NOMO-1 (cell line): ENCODE data around the gene TMEM245.
"Not testable (repeated sequence)": the region's sequence is repeated elsewhere in the genome, so short reads cannot be mapped to it uniquely, and the experiment has no call there.

ENCODE experiments used
- DNase-seq, 2 experiments: peaks; one replicate each; lab custom pipeline; 2025; ENCODE audit not compliant: unreplicated experiment in 2 of 2; lab: John Stamatoyannopoulos, UW

TMEM245 gene

DNA sequence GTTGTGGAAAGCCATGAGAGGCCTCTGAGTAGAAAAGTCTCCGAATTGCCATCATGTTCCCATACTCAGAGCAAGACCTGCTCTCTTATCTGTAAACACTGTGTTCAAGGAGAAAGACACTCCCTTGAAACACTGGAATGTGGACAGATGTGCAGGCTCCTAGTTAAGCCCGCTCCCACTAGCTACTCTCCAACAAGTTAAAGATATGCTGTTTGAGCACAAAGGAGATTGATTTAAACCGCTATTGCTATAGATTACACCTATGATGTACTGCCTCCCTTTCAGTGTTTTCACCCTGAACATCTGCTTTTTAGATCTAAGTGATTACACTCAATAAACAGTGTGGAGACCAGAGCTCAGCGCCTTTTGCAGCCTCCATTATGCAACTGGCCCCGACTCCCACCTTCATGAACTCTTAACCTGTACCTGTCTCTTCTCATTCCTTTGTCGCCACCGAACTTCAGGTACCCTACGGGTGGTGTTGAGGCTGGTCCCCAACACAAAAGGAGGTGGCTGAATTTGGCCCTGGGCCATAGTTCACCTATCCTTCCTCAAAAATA, 47.5 kb downstream of the TMEM245 start:
- no peak for DNase-seq

DNA sequence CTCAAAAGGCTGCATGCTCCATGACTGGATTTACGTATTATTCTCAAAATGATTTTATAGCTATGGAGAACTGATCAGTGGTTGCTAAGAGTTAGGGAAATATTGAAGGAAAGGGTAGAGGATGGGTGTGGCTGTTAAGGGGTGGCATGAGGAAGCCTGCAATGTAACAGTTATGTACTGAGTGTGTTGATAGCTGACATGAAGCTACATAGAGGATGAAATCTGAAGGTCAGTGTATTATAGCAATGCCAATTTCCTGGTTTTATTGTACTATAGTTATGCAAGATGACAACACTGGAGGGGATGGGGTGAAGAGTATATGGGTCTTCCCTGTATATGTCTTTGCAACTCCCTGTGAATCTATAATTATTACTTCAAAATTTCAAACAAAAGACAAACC, 51.0 kb downstream of the TMEM245 start:
- no peak for DNase-seq

DNA sequence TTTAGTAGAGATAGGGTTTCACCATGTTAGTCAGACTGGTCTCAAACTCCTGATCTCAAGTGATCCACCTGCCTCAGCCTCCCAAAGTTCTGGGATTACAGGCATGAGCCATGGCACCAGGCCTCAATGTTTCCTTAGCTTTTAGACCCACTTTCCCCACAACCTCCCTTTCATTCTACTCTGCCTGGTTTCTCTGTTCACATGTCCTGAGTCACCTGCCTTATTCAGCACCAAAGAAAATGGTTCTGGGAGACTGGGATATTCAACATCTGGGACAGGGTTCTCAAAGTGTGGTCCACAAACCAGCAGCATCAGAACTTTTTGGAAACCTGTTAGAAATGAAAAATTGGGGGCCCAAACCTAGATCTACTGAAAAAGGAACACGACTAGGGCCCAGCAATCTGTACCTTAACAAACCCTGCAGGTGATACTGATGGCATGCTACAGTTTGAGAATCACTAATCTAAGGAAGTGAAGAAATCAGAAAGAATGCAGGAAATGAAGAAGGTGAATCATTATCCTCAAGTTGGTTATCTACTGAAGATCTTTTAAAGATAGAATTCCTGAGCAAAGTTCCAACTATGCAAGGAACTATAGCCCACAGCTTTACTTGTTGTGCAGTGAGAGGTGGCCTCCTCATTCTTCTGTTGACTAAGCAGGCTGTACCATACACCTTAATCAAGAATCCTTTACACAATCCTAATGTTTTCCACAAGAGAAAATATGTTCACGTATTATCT, 54.6 kb downstream of the TMEM245 start:
- no peak for DNase-seq

DNA sequence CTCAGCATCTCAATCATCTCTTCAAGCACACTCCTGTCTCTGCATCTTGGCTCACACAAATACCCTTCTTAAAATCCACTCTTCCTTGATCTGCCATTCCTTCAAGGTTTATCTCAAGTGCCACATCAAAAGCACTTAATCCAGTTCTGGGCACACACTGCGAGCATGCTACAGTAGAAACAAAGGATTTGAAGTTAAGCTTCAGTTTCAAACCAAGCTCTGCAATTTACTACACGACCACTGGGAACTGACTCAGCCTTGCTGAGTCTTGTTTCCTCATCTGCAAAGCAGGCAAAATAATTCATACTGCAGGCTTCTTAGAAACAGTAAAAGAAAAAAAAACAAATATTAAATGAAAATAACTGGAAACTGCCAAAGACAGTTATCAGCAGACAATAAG, 56.0 kb downstream of the TMEM245 start:
- DNase-seq, result no peak

DNA sequence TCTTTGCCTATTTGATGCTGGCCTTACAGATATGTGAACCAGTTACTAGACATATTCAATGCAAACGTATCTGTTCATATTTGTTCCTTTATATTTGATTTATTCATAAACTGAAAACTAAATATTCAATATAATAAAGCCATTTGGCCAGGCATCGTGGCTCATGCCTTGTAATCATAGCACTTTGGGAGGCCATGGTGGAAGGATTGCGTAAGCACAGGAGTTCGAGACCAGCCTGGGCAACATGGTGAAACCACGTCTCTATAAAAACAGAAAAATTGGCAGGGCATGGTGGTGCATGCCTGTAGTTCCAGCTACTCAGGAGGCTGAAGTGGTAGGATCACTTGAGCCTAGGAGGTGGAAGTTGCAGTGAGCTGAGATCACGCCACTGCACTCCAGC, 57.2 kb downstream of the TMEM245 start:
- no peak for DNase-seq

DNA sequence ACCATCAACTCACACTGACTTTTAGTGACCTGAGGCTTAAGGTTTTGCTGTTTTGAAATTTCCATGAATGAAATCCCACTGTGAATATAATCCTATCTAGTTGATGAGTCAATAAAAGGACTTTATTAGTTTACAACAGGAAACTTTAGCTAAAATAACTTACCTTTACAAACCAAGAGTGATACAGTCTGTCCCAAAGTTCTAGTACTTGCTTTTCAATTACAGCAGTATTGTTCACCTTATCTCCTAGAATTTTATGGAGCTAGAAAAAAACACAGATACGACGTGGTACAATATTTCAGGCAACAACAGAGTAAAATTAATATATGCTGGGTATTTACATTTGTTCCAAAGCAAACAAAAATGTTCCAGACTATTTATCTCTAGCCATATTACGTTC, 59.6 kb downstream of the TMEM245 start:
- DNase-seq, result no peak

DNA sequence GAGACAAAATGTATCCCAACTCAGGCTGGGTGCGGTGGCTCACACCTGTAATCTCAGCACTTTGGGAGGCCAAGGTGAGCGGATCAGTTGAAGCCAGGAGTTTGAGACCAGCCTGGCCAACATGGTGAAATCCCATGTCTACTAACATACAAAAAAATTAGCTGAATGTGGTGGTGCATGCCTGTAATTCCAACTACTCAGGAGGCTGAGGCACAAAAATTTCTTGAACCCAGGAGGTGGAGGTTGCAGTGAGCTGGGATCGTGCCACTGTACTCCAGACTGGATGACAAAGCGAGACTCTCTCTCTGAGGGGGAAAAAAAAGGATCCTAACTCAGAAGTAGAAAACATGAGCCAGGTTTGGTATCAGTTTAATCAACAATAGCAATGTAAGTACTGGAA, 66.6 kb downstream of the TMEM245 start:
- not testable (repeated sequence) for DNase-seq

DNA sequence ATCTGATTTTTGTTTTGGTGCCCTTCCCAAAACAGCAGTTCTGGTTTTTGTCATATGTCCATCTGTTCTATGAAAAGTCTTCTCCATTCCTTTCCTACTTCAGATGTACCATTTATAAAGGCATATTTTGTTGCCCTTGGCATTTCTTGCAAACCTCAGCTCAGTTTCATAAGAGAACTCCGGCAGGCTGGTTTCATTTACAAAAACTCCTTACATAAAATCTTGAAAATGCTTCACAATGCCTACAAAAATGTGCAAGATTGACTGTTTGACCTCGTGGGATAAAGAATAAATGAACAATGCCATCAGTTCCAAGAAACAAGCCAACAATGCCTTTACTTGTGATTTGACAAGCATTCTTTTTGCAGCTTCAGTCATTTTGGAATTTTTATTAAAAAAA, 67.3 kb downstream of the TMEM245 start:
- DNase-seq, result no peak

DNA sequence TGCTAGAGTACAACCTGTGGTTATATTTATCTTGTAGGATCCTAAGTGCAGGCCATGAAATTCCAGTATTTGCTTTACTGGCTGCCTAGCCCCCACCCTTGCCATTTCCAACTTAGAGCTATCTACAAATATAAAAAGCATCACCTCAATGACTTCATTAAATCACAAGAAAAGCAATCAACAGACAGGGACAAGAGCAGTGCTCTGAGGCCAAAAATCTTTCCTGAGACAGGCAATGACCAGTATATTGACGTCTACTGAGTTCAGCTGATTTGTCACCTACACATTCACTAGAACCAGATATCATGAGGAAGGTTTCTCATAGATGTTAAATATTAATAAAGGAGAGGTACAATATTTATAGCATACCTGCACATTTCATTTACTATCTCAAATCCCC, 68.0 kb downstream of the TMEM245 start:
- no peak for DNase-seq

DNA sequence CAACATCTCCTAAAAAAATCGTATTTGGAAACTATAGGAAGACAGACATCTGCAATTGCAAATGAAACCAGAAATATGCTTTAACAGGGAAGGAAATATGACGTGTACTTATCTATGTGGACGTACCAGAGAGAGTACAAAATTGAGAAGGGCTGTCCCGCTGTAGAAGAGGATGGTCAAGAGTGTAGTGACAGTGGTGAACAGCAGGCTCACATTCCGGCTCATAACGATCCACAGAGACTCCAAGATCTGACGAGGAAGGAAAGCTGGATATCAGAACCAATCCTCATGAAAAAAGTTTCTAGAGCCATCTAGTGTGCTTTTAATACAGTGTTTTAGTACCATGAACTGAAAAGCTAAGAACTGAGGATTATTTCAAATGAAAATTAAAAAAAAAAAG, 69.3 kb downstream of the TMEM245 start:
- no peak for DNase-seq

DNA sequence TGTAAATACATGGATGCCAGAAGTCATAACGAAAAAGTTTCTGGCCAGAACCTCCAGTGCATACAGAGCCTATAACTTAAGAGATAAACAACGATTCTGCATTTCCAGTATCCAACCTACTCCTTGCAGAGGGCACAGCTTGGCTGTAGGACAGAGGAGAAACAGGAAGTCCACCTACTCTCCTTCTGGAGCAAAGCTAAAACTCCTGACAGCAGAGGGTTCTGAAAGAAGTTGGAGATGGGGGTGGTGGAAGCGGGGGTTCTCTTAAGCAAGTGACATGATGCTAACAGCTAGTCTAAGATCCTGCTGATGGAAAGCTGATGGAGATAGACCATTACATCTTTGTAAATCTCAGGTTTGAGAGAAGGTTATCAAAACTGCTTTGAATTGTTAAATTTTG, 70.9 kb downstream of the TMEM245 start:
- no peak for DNase-seq

DNA sequence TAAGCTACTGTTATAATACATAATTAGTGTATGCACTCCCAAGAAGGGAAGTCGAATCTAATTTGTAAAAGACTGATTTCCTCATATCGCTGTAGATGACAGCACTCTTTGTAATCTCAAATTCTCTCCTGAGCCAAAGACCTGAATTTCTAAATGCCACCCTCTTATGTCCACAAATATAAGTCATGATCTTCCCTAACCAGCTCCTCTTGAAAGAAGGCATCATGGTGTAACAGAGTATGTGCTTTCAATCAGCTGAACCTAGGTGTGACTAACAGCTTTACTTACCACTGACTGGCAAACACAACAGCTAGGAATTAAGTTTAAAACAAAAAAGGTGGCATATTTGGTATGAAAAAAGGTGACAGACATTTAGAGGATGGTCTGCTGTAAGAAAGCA, 72.5 kb downstream of the TMEM245 start:
- DNase-seq, result no peak

DNA sequence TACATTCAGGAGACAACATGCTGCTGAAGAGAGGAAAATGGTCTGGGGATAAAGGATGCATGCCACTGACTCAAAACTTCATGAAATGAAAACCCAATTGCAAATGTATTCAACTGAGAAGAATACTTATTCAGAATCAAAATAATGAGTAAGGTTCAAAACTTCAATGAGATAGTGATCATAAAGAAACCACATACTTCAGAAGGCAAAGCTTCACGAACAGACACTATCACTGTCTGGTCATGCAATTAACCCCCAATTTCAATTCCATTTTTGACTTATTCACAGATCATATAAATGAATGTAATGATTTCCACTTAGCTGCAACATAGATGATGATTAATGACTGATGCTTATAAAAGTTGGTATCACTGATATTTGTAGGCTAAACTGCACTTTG, 73.4 kb downstream of the TMEM245 start:
- DNase-seq, result no peak

DNA sequence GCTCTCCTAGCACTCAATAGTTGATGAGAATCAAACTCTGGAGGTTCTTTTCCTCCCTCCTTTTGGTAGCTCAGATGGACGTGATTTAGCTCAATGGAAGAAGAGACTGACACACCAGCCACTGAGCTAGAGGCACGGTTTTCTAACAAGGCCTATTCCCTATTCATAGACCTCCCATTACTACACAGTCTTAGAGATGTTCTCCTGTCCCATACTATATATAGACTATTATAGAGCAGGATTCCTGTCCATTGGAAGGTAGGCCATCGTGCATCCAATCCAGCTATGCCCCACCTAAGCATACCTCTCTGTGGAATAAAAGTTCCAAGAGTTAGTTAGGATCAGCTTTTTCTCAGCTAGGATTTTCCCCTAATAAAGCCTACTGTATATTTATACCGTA, 76.2 kb downstream of the TMEM245 start:
- no peak for DNase-seq

DNA sequence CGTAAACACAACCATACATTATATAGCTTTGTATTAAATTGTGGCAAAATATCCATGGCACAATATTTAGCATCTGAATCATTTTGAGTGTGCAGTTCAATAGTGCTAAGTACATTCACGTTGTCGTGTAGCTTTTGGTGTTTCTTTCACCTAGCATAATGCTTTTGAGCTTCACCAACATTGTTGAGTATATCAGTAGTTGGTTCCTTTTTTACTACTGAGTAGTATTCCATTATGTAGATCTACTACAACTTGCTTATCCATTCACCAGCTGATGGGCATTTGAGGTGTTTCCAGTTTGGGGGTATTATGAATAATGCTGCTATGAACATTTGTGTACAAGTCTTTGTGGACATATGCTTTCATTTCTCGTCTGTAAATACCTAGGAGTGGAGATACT, 79.2 kb downstream of the TMEM245 start:
- no peak for DNase-seq

DNA sequence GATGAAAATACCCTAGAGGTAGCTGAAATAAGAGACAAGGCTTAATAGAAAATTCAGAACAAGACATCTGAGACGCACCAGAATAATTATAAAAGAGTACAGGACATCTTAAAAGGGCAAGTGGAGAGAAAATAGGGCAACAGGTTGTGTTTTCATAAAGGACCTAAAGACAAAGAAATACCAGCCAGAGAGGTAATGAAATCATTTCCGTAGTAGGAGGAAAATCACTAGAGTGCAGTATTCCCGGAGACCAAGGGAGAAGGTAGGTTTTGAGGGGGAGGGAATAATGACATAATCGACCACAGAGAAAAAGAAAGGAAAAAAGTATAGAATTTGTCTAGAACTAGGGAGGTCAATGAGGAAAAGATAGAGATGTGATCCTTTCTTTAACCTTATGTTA, 80.2 kb downstream of the TMEM245 start:
- DNase-seq, result no peak

DNA sequence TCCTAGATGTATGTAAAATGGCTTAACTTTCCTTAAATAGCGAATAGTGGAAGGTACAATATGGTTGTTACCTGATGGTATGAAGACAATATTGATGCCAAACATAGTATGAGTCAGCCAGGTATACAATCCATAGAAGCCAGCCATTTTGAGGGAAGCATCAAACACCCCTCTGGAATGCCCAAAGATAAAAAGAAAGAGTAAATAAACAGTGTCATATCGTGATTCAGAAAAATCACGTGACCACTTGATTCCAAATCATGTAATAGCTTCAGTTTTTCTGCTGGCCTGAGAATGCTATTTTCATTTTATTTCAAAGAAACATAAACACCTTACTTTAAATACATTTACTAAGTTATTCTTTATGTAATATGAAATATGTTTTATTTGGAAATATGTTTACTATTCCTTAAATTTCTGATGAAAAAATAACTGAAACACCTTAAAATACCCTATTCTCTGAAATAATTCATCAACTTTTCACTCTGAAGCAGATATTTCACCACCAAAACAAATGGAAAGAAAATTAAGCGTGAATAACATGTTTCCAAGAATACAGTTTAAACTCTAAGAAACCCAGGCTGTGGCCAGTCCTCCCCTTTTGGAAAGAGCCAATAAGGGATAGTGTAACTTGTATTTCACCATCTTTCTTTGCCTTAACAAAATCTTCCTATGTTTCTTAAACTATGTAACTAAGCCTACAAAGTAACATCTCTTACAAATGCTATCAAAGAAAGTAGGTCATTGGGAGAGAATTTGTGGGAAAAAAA, 81.6 kb downstream of the TMEM245 start:
- no peak for DNase-seq

DNA sequence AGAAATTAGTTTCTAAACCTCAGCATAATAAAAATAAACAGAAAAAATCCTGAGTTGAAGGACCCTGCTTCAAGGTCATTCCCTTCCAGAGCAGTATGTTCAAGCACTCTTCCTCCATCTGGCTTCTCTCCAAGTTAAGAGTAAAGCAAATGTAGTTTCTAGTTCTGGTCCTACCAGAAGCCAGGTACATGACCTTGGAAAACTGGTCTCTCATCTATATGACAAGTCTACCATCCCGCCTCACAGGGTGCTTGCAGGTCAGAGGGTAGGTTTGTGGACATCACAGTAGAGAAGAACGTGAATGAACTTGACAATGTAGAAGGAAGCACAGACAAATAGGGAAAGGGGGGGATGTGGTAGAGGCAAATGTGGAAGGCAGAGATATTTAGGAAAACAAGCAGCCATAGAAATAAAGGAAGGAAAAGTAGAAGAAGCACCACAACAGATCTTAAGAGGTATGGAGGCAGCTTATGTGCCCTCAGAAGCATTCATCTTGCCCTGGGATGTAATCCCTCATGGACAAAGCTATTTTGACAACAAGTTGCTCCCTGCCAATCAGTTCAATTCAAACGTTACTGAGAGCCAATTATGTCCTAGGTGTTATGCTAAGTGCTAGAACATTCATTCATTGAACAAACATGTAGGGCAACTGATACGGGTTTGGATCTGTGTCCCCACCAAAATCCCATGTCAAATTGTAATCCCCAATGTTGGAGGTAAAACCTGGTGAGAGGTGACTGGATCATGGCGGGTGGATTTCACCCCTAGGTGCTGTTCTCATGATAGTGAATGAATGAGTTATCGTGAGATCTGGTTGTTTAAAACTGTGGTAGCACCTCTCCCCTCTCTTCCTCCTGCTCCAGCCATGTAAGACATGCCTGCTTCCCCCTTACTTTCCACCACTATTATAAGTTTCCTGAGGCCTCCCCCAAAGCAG, 82.7 kb downstream of the TMEM245 start:
- DNase-seq, result no peak

DNA sequence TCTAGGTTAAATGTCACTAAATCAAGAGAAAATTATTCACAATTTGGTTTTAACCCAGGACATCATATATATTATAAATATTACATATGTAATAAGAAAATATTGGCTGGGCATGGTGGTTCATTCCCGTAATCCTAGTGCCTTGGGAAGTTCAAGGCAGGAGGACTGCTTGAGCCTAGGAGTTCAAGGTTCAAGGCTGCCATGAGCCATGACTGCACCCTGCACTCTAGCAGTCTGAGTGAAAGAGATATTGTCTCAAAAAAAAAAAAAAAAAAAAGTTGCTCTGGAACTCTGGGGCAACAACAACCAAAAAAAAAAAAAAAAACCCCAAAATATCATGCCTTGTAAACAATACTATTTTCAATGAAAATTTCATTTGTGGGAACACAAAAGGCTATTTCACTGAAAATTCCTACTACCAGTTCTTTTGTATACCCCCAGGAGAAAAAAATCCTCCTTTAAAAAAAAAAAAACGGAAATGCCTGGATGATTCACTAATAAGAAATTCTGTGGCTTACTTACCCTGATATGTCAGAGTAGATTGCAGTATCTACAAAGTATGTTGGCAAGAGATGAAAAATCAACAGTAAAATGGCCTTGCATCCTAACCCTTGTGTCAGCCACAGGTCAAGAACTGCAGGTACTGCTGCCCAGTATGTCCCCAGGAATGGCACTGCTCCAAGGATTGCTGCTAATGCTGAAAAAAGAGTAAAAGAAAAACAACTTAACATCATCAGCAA, 83.9 kb downstream of the TMEM245 start:
- no peak for DNase-seq

DNA sequence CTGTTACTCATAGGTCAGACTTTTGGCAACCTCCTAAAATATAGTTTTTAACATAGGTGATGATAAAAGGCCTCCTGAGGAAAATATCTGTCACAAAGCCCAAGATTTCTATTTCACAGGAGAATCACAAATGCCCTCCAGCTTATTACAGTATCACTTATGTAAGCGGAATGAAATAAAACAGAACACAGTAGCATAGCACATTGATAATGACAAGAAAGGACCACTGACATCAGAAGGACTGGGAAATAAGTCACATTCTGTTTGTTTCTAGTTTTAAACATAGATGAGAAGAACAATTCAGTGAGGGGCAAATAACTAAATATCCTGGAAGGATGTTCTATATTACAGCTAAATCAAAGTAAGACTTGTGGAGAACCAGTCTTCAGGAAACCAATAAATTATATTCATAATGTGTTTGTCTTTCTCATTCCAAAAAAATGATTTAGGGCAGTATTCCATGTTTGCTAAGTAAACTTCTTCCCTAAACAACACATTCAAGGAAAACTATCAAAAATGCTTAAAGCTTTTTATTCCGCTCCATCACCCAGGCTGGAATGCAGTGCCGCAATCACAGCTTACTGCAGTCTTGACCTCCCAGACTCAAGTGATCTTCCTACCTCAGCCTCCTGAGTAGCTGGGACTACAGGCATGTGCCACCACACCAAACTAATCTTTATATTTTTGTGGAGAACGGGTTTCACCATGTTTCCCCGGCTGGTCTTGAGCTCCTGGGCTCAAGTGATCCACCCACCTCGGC, 85.6 kb downstream of the TMEM245 start:
- DNase-seq, result no peak
